ENCODE data around the gene CHEK1.

CHEK1 gene

DNA sequence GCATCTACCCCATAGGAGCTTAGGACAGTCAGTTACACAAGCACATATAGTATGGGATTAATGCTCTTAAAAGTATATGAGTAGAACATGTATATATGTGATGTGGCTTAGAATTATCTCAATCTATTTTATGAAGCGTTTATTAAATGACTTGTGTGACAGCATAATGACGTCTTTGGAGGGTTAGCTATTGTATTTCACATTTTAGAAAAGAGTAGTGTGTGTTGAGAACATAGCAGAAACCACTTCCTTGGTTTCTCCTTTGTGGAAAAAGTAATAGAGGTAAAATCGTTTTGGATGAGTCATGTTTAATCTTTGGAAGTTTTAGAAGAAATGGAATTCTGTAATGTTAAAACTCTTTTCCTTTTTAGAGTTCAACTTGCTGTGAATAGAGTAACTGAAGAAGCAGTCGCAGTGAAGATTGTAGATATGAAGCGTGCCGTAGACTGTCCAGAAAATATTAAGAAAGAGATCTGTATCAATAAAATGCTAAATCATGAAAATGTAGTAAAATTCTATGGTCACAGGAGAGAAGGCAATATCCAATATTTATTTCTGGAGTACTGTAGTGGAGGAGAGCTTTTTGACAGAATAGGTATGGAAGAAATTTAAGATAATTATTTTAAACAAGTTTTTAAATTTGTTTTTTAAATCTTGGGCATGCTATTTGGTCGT, 2.4 kb downstream of the CHEK1 start:
- no peak for DNase-seq

DNA sequence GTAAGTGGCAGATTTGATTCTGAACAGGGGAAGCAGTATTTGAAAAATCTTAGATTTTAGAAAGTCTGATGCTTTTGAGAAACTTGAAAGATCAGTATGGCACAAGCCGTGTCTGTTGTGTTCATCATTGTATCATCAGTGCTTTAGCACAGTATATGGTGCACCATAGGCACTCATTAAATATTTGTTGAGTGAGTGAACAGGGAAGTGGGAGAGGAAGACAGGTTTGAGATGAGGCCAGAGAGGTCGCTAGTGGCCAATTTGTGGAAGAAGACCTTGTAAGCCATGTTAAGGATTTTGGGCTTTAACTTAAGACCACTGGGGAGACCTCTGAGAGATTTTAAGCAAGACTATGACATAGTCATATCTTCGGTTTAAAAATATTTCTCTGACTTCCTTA, 12.9 kb downstream of the CHEK1 start:
- DNase-seq: no peak

DNA sequence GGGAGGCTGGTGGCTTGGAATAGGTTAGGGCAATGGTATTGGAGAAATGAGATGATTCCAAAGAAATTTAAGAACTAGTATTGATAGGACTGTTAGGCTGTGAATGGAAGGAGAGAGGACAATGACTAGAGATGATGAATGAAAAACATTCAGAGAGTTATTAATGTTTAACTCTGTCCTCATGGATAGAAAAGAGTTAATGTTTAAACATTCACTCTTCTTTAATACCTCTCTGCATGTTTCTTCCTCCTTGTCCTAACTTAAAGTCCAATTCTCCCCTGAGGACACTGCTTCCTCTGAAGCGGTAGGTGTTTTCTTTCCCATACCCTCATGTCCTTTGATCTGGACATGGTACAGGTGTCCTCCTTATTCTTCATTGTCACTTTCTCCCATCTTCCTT, 13.4 kb downstream of the CHEK1 start:
- no peak for DNase-seq

- DNase-seq: no peak
Measured at GRCh38 chr11:125645871-125646270, 20.9 kb downstream of the CHEK1 start.

- DNase-seq: no peak
Measured at GRCh38 chr11:125649465-125650166, 24.7 kb downstream of the CHEK1 start.

- DNase-seq: no peak
Measured at GRCh38 chr11:125662689-125663088, 37.7 kb downstream of the CHEK1 start.

DNA sequence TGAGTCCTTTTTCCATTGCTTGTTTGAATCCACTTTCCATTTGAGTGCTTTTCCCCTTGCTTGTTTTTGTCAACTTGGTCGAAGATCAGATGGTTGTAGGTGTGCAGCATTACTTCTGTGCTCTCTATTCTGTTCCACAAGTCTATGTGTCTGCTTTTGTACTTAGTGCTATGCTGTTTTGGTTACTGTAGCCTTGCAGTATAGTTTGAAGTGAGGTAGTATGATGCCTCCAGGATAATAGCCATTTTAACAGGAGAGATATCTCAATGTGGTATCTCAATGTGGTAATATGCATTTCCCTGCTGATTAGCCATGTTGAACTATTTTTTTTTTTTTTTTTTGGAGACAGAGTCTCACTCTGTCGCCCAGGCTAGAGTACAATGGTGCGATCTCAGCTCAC, 38.9 kb downstream of the CHEK1 start:
- no peak for DNase-seq

DNA sequence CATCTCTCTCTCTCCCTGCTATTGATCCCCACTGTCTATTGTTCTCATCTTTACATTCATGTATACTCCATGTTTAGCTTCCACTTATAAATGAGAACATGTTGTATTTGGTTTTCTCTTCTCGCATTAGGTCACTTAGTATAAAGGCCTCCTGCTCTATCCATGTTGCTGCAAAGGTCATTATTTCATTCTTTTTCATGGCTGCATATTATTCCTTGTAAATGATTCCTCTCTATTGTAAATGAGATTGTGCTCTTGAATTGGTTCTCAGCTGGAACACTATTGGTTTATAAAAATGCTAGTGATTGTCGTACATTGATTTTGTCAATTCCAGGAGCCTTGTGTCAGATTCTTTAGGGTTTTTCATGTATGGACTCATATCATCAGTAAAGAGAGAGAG, 42.2 kb downstream of the CHEK1 start:
- no peak for DNase-seq

GRCh38 chr11:125670172-125670571, 45.2 kb downstream of the CHEK1 start:
- DNase-seq: no peak

GRCh38 chr11:125671561-125671960, 46.6 kb downstream of the CHEK1 start:
- no peak for DNase-seq

DNA sequence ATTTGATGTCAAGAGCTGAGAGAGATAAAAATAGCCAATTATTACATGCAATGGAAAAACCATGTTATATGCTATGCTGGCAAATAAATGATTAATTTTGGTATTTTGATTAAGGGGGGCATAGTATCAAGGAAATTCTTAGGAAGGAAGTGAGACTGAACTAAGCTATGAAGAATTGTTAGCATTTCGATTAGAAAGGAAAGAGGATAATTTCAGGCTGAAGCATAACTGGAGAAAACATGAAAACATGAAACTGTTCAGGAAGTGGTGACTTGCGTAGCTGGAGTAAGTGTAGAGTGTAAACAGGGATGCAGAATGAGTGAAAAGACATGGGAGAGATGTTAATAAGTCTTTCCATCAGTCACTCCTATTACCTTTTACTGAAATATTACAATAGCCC, 49.2 kb downstream of the CHEK1 start:
- DNase-seq: no peak

GRCh38 chr11:125675196-125675595, 50.2 kb downstream of the CHEK1 start:
- DNase-seq: no peak

- DNase-seq: no peak
Measured at GRCh38 chr11:125679397-125679796, 54.4 kb downstream of the CHEK1 start.

DNA sequence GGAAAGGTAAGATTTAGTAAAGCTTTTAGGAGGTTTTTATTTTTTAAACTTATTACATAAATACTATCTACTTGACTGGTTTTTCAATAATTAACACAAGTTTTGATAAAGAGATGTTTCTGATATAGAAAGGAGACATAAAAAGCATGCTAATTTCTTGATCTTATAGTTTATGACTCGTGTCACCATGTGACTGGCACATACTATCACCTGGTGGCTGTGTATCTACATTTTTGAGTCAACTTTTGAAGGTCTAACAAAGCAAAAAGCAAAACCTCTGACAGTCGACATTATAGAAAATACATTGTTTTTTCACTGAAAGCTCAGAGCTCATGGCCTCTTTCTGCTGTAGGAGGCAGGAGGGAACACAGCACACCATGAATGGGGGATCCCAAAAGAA, 54.9 kb downstream of the CHEK1 start:
- DNase-seq: no peak

DNA sequence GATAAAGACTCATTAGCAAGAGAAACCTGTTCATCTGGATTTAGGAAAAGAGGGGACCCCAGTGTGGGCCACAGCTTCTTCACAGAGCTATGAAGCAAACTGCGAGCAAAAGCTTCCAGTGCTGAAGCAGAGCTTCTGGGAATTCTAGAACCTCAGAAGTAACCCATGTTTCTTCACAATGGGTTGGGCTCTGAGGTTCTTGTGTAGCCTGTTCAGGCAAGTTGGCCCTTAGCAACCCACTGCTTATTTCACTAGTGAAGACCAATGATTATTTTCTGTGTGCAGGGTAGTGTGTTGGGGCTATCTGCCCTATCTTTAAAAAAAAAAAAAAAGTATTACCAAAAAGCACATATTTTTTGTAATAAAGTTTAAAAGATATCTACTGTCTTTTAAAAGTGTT, 55.8 kb downstream of the CHEK1 start, which contains the start of gene ACRV1:
ACRV1 (minus strand) TSS at position 101 of the 400 bp plus-strand sequence; CDS start at position 34, 67 bp downstream.
- no peak for DNase-seq

DNA sequence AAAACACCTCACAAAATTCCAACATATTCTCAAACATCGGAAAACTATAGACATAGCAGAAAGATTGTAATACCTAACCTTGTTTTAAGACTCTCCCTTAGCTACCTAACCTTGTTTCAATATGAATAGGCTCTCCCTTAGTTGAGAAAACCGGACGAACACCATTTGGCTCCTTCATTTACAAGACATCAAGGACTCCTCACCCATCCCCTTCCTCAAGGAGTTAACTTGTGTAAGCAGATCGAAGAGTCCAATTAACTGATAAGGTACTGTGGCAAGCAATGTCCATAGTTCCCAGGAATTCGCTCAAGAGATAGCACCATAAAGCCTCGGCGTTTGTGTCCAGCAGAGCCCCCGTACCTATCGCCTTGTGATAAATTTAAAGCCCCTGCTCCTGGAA, 60.3 kb downstream of the CHEK1 start:
- DNase-seq: no peak

DNA sequence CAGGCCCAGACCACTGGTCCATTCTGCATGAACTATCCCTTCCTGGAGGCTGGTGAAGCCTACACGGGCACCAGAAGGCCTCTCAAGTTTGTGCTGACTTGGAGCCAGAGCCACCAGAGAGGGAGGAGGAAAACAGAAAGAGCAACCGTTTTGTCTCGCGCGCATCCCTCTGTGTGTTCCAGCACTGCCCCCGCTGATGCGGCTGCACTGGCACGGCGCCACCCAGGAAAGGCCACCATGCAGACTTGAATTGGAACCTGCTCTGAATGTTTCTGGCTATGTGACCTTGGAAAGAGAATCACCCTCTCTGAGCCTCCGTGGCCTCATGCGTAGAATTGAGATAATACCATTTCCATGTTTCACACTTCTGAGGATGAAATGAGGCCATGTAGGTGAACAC, 63.1 kb downstream of the CHEK1 start:
- DNase-seq: no peak

DNA sequence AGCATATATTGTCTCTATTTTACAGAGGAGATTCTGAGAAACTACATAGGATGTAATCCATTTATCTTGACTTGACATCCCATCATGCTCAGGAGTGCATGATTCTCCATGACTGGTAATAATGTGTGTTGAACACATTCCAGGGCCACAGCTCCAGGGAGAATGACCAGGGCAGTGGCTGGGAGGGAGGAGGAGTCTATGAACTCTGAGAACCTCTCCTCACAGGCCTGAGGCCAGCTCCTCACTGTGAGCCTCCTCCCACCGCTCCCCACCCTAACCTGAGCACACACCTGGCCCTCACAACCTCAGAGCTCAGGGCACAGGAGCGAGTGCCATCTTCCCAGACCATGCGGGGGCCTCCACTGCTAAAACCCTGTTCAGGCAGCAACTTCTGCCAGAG, 63.7 kb downstream of the CHEK1 start:
- DNase-seq: no peak

DNA sequence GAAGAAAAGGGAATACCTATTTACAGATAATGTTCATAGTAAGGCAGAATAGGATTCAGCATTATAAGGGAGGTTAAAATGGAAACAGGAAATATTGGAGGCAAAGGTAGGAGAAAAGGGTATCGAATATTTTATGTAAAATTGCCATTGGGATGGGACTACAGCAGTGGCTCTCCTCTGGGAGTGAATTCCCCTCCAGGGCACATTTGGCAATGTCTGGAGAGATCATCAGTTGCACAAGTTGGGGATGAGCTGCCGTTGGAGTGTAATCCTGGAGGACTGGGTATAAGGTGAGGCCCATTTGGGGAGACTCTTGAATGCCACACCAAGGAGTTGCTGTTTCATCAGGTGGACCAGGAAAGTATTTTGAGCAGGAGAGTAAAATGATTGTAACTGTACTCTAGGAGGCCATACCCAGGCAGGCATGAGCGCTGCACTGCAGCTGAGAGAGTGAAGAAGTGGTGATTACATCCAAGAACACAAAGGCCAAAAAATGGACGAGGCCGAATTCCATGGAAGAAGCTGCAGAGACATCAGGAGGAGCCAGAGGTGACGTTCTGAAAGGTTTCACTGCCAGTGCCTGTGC, 64.4 kb downstream of the CHEK1 start:
- no peak for DNase-seq

GRCh38 chr11:125690006-125690405, 65.0 kb downstream of the CHEK1 start:
- no peak for DNase-seq

DNA sequence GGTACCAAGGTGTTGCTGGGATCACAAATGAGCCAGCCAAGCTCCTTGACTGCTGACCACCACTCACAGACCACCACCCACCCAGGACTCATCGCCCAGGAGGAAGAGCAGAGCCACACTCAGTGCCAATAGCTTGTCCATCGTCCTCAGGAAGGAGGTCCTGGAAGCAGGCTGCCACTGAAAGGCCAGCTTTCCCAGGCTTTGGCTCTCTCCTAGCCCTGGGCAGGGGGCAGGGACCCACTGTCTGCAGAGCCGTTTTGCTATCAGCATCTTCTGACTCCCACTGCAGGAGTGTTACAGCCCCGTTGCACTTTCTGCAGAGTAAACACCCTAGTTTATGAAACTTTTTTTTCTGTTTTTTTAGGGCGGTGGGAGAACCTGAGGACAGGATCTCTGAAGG, 67.9 kb downstream of the CHEK1 start:
- DNase-seq: no peak

DNA sequence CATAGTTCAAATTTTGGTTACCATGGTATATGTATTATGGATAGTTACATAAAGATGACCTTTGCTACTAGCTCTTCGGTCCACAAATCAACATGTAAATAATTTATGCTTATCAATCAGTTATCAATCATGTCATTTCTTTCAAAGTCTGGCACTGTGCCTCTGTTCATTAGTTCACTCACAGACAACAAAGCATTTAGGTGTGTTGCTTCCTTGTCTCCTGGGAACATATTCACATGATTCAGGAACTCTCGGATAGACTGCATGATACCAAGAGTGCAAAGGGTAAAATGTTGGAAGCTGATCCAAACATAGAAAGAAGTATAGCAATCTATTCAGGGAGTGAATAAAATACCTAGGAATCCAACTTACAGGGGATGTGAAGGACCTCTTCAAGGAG, 70.0 kb downstream of the CHEK1 start:
- no peak for DNase-seq

GRCh38 chr11:125701018-125701610, 76.2 kb downstream of the CHEK1 start:
- DNase-seq: no peak
